Adrenal gland (tissue), 12 donors: ENCODE measurements around the gene KIAA1549. TPM values are rescaled to one million over a fixed set of nuclear protein-coding genes. Genes with fewer than 3 reads are reported as not detected.

ENCODE experiments used
- DNase-seq, 7 donors: peaks; one replicate each; pipeline ENCODE4 v3.0.0-alpha.2; 2019 to 2020
- H3K27ac ChIP-seq, 5 donors: fragments of 200-600 bp; sonication (generic) in 4 of 5; 1 replicate in 3 of 5; 2 replicates in 2 of 5; pipeline versions ENCODE4 v1.5.1 to v1.8.0; 2016 to 2020; ENCODE audit warnings: mild to moderate bottlenecking in 1 of 5
- H3K27me3 ChIP-seq: fragments of 200-600 bp; 2 replicates; pipeline ENCODE4 v1.8.0; 2021
- H3K36me3 ChIP-seq, 2 donors: fragments of 200-600 bp; replicated peaks in 1 of 2; 1 replicate in 1 of 2; 2 replicates in 1 of 2; pipeline versions ENCODE4 v1.5.1 to v1.8.0; 2018 to 2022
- H3K4me1 ChIP-seq, 2 donors: fragments of 200-600 bp; replicated peaks in 1 of 2; 1 replicate in 1 of 2; 2 replicates in 1 of 2; pipeline versions ENCODE4 v1.5.1 to v1.8.0; 2018 to 2021
- H3K4me3 ChIP-seq, 4 donors: fragments of 200-600 bp; sonication (generic) in 3 of 4; one replicate each; pipeline ENCODE4 v1.5.1; 2016 to 2018
- H3K9me3 ChIP-seq, 3 donors: fragments of 200-600 bp; sonication (generic) in 1 of 3; replicated peaks in 1 of 3; 1 replicate in 2 of 3; 2 replicates in 1 of 3; pipeline versions ENCODE4 v1.5.1 to v1.8.0; 2016 to 2021
- CTCF ChIP-seq, 6 experiments: fragments of 450-650 bp in 4 of 6; fragments of 200-600 bp in 2 of 6; sonication (generic) in 1 of 6; IDR thresholded peaks; 1 replicate in 5 of 6; 2 replicates in 1 of 6; pipeline versions ENCODE4 v1.5.1 to v1.8.0; 2016 to 2021; ENCODE audit warnings: antibody characterized with exemption in 6 of 6, mild to moderate bottlenecking in 2 of 6, moderate library complexity in 1 of 6
- POLR2A ChIP-seq, 2 donors: fragments of 450-650 bp; IDR thresholded peaks; one replicate each; pipeline ENCODE4 v1.6.1; 2017; ENCODE audit warnings: antibody characterized with exemption in 2 of 2, mild to moderate bottlenecking in 2 of 2, moderate library complexity in 1 of 2
- WGBS, 4 donors: extraction: QIAGEN DNeasy Blood & Tissue Kit in 2 of 4; methylation state at CpG; one replicate each; pipeline versions ENCODE4 v1.1.5 to v1.1.7; 2013 to 2017; 5-methylcytosine and 5-hydroxymethylcytosine counted together
- intact Hi-C, 2 donors: fragments of 100-400 bp; cut with DNase I; formaldehyde crosslinking; loops; one replicate each; pipeline versions ENCODE4 v1.14.1 to v1.15.0; 2022 to 2023
- polyA plus RNA-seq, 3 donors: library from polyadenylated mRNA; stranded (reverse); fragments of 200-250 nt in 2 of 3; fragments of 350-450 nt in 1 of 3; fragmentation: Illumina TruSeq in 1 of 3; extraction: RNeasy Lipid Tissue Mini Kit (QIAGEN cat#74804) in 1 of 3; gene quantifications; one replicate each; pipeline ENCODE4 v1.2.3, GENCODE V29; 2013 to 2014
- small RNA-seq, 2 donors: library from RNA; depleted of rRNA; stranded (forward); fragments of <200 nt; gene quantifications; one replicate each; pipeline ENCODE3, GENCODE V24; 2016
- total RNA-seq, 9 donors: library from RNA; depleted of rRNA in 4 of 9; stranded (reverse); fragments of >200 nt in 4 of 9; fragments of 120-200 nt in 1 of 9; fragmentation: NEBNext Ultra II Directional in 1 of 9; extraction: Animal tissue kit (Norgen Biotek cat#: 25700) in 1 of 9; gene quantifications; one replicate each; pipeline versions ENCODE4 v1.1.0 to v1.2.4, GENCODE V29; 2013 to 2023
- donor health status: healthy with polysubstance abuse.
- donor health status: Bipolar disorder and iron deficiency.
- donor health status: DM: yes; HTN: yes; CAD: no.
- donor health status: DM: no; HTN: no; CAD: no.
- donor health status: DM: no; HTN: no; CAD: no.
- donor health status: DM: yes; HTN: yes; CAD: no.

The KIAA1549 gene
- total and polyA plus RNA-seq, 12 donors: 1.3 to 7.6 (median 3.7) TPM

GRCh38 chr7:138784692-138785091 lies 196.5 kb downstream of the KIAA1549 start:
- Histone ChIP-seq H3K4me1 (no peaks in the 10 kb centered on the region), H3K9me3 (no peaks in the 10 kb centered on the region), H3K27ac (no peak overlapping the region), H3K36me3 (no peaks in the 10 kb centered on the region), H3K4me3 (no peak overlapping the region), H3K27me3 (no peaks in the 10 kb centered on the region)
- DNase-seq: no peak
- TF ChIP-seq CTCF (IDR thresholded peaks at IDR 0.05) (no peak), POLR2A (IDR thresholded peaks at IDR 0.05) (no peak)
- WGBS, 4 donors: 51 to 69% (median 62%) methylated on average over 4 of the region's 4 CpGs
- intact Hi-C loops: no loop called here

Small RNA genes within 50 kb of the gene (small RNA-seq; reads per million reads assigned to genes)
- gene RNU6-1272P: 0 reads per million in 2 donors

Other genes starting within 250 kb of the KIAA1549 start
- gene TMEM213, start 183.4 kb downstream of the KIAA1549 start, total RNA-seq: not detected
- not detected for gene TMEM213, start 183.4 kb downstream of the KIAA1549 start, polyA plus RNA-seq
- gene ATP6V0A4, start 183.2 kb downstream of the KIAA1549 start, total RNA-seq: under 1 TPM in 1 of 9 donors, not detected in 8; 0.22 TPM
- gene ATP6V0A4, start 183.2 kb downstream of the KIAA1549 start, polyA plus RNA-seq: not detected
- 10 to 100 TPM in 8 of 9 donors, 1 to 10 TPM in 1; 7.4 to 27.2 (median 14.5) TPM for gene ZC3HAV1L, start 54.7 kb upstream of the KIAA1549 start, total RNA-seq
- gene ZC3HAV1L, start 54.7 kb upstream of the KIAA1549 start, polyA plus RNA-seq: 1 to 10 TPM in 2 of 3 donors, under 1 TPM in 1; 0.30 to 3.4 (median 1.3) TPM
- 10 to 100 TPM; 28.8 to 50.8 (median 39.1) TPM for gene ZC3HAV1, start 128.3 kb upstream of the KIAA1549 start, total RNA-seq
- 10 to 100 TPM in 1 of 3 donors, 1 to 10 TPM in 2; 7.7 to 33.6 (median 9.9) TPM for gene ZC3HAV1, start 128.3 kb upstream of the KIAA1549 start, polyA plus RNA-seq
- gene UBN2, start 249.8 kb upstream of the KIAA1549 start, total RNA-seq: 10 to 100 TPM in 7 of 9 donors, 1 to 10 TPM in 2; 7.1 to 27.5 (median 17.2) TPM
- gene UBN2, start 249.8 kb upstream of the KIAA1549 start, polyA plus RNA-seq: 10 to 100 TPM in 1 of 3 donors, 1 to 10 TPM in 2; 4.5 to 10.6 (median 6.3) TPM